H1 (cell line): ENCODE results near the gene TP63. TPM values are rescaled to one million over a fixed set of nuclear protein-coding genes. Genes with fewer than 3 reads are reported as not detected.

Source experiments
- ASH2L ChIP-seq: fragments of 200-600, 300-600 bp; sonication (generic); IDR thresholded peaks from one replicate; pipeline ENCODE4 v1.7.1; 2017; ENCODE audit warnings: low read length
- SIN3A ChIP-seq, 2 experiments: IDR thresholded peaks in 1 of 2; conservative IDR thresholded peaks in 1 of 2; 2 replicates each; pipeline ENCODE4 v1.6.1; 2011 to 2012; ENCODE audit warnings: low read length in 2 of 2, improper control_type of control experiment in 1 of 2, low read depth in 1 of 2, mild to moderate bottlenecking in 1 of 2
- SP2 ChIP-seq: IDR thresholded peaks from 2 replicates; pipeline ENCODE4 v1.6.1; 2012; ENCODE audit warnings: mild to moderate bottlenecking, low read length, inconsistent platforms
- SRF ChIP-seq: IDR thresholded peaks from 2 replicates; pipeline ENCODE4 v1.6.1; 2011; ENCODE audit warnings: mild to moderate bottlenecking, low read depth, low read length, moderate library complexity
- ZNF274 ChIP-seq: IDR thresholded peaks from 2 replicates; pipeline ENCODE4 v1.7.0; 2012; ENCODE audit warnings: low read length, borderline replicate concordance; ENCODE audit errors: extremely low read depth
- polyA plus RNA-seq, 7 experiments: library from polyadenylated mRNA; depleted of rRNA in 3 of 7; stranded (reverse) in 5 of 7; unstranded in 2 of 7; fragments of >200 nt in 5 of 7; fragments of 200-250 nt in 2 of 7; gene quantifications; 1 replicate in 5 of 7; 2 replicates in 1 of 7; 4 replicates in 1 of 7; pipeline versions ENCODE4 v1.2.1 to v1.2.3, GENCODE V29; 2011 to 2013; ENCODE audit warnings: missing spikeins in 2 of 7, mixed read lengths in 2 of 7
- total RNA-seq: library from RNA; stranded (reverse); fragmentation: NEBNext Ultra II Directional; extraction: Animal tissue kit (Norgen Biotek cat#: 25700); gene quantifications from 2 replicates; pipeline ENCODE4 v1.2.1, GENCODE V29; 2021
- TF ChIP-seq, protein P1 (sequence below): fragments of 300-600 bp; sonication (generic); IDR thresholded peaks from 2 replicates; pipeline ENCODE4 v1.7.1; 2012; ENCODE audit warnings: low read length, moderate library complexity, mild to moderate bottlenecking, inconsistent platforms; ENCODE audit not compliant: insufficient replicate concordance
- TF ChIP-seq, protein P2 (sequence below), 3 experiments: IDR thresholded peaks; 1 replicate in 2 of 3; 2 replicates in 1 of 3; pipeline versions ENCODE4 v1.5.1 to v1.6.1; 2011; ENCODE audit warnings: low read length in 3 of 3, mild to moderate bottlenecking in 3 of 3, inconsistent platforms in 2 of 3, low read depth in 1 of 3, moderate library complexity in 1 of 3; ENCODE audit not compliant: insufficient read depth in 1 of 3; ENCODE audit errors: control extremely low read depth in 1 of 3
- TF ChIP-seq, protein P3 (sequence below): IDR thresholded peaks from 2 replicates; pipeline ENCODE4 v1.6.1; 2011; ENCODE audit warnings: low read depth, mild to moderate bottlenecking, low read length; ENCODE audit not compliant: insufficient read depth

The TP63 gene
- total and polyA plus RNA-seq, 2 of the 8 experiments (the other 6 are each of a cell fraction or from before 2014, with no cell fraction given), result not detected

DNA sequence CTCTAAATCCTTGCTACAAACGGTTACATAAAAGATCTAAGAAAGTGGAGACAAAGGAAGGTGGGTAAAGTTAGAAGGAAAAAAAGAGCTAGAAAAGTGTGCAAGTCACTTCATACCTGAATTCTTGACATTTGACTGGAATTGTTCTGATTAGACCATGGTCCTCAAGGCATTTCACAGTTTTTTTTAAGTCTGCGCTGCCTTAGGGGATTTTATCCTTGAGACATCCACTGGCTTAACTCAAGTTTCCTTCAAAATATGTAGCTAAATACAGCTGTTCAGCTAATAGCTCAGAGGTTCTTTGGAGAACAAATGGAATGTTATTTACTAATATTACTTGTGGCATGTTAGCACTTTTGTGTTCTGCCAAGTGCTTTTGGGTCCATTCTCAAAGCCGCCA is 236.9 kb downstream of the TP63 start (continued):
- TF ChIP-seq, protein P1, sequence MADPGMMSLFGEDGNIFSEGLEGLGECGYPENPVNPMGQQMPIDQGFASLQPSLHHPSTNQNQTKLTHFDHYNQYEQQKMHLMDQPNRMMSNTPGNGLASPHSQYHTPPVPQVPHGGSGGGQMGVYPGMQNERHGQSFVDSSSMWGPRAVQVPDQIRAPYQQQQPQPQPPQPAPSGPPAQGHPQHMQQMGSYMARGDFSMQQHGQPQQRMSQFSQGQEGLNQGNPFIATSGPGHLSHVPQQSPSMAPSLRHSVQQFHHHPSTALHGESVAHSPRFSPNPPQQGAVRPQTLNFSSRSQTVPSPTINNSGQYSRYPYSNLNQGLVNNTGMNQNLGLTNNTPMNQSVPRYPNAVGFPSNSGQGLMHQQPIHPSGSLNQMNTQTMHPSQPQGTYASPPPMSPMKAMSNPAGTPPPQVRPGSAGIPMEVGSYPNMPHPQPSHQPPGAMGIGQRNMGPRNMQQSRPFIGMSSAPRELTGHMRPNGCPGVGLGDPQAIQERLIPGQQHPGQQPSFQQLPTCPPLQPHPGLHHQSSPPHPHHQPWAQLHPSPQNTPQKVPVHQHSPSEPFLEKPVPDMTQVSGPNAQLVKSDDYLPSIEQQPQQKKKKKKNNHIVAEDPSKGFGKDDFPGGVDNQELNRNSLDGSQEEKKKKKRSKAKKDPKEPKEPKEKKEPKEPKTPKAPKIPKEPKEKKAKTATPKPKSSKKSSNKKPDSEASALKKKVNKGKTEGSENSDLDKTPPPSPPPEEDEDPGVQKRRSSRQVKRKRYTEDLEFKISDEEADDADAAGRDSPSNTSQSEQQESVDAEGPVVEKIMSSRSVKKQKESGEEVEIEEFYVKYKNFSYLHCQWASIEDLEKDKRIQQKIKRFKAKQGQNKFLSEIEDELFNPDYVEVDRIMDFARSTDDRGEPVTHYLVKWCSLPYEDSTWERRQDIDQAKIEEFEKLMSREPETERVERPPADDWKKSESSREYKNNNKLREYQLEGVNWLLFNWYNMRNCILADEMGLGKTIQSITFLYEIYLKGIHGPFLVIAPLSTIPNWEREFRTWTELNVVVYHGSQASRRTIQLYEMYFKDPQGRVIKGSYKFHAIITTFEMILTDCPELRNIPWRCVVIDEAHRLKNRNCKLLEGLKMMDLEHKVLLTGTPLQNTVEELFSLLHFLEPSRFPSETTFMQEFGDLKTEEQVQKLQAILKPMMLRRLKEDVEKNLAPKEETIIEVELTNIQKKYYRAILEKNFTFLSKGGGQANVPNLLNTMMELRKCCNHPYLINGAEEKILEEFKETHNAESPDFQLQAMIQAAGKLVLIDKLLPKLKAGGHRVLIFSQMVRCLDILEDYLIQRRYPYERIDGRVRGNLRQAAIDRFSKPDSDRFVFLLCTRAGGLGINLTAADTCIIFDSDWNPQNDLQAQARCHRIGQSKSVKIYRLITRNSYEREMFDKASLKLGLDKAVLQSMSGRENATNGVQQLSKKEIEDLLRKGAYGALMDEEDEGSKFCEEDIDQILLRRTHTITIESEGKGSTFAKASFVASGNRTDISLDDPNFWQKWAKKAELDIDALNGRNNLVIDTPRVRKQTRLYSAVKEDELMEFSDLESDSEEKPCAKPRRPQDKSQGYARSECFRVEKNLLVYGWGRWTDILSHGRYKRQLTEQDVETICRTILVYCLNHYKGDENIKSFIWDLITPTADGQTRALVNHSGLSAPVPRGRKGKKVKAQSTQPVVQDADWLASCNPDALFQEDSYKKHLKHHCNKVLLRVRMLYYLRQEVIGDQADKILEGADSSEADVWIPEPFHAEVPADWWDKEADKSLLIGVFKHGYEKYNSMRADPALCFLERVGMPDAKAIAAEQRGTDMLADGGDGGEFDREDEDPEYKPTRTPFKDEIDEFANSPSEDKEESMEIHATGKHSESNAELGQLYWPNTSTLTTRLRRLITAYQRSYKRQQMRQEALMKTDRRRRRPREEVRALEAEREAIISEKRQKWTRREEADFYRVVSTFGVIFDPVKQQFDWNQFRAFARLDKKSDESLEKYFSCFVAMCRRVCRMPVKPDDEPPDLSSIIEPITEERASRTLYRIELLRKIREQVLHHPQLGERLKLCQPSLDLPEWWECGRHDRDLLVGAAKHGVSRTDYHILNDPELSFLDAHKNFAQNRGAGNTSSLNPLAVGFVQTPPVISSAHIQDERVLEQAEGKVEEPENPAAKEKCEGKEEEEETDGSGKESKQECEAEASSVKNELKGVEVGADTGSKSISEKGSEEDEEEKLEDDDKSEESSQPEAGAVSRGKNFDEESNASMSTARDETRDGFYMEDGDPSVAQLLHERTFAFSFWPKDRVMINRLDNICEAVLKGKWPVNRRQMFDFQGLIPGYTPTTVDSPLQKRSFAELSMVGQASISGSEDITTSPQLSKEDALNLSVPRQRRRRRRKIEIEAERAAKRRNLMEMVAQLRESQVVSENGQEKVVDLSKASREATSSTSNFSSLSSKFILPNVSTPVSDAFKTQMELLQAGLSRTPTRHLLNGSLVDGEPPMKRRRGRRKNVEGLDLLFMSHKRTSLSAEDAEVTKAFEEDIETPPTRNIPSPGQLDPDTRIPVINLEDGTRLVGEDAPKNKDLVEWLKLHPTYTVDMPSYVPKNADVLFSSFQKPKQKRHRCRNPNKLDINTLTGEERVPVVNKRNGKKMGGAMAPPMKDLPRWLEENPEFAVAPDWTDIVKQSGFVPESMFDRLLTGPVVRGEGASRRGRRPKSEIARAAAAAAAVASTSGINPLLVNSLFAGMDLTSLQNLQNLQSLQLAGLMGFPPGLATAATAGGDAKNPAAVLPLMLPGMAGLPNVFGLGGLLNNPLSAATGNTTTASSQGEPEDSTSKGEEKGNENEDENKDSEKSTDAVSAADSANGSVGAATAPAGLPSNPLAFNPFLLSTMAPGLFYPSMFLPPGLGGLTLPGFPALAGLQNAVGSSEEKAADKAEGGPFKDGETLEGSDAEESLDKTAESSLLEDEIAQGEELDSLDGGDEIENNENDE, result no peak
- TF ChIP-seq, protein P2, sequence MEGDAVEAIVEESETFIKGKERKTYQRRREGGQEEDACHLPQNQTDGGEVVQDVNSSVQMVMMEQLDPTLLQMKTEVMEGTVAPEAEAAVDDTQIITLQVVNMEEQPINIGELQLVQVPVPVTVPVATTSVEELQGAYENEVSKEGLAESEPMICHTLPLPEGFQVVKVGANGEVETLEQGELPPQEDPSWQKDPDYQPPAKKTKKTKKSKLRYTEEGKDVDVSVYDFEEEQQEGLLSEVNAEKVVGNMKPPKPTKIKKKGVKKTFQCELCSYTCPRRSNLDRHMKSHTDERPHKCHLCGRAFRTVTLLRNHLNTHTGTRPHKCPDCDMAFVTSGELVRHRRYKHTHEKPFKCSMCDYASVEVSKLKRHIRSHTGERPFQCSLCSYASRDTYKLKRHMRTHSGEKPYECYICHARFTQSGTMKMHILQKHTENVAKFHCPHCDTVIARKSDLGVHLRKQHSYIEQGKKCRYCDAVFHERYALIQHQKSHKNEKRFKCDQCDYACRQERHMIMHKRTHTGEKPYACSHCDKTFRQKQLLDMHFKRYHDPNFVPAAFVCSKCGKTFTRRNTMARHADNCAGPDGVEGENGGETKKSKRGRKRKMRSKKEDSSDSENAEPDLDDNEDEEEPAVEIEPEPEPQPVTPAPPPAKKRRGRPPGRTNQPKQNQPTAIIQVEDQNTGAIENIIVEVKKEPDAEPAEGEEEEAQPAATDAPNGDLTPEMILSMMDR (IDR thresholded peaks at IDR 0.05; ENCODE audit: control extremely low read depth in 1 of 3, insufficient read depth in 1 of 3, low read depth in 1 of 3, low read length in 3 of 3), result no peak
- TF ChIP-seq ASH2L (no peak), SP2 (no peak), ZNF274 (no peak), SIN3A (conservative IDR thresholded peaks at IDR 0.05 in 1 of 2, IDR thresholded peaks at IDR 0.05 in 1 of 2; ENCODE audit: low read depth in 1 of 2, low read length in 2 of 2) (no peak), SRF (no peak)
- TF ChIP-seq, protein P3, sequence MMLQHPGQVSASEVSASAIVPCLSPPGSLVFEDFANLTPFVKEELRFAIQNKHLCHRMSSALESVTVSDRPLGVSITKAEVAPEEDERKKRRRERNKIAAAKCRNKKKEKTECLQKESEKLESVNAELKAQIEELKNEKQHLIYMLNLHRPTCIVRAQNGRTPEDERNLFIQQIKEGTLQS, result no peak
